OCI-M2 (cell line): ENCODE results near the gene URB2.
"Not testable (repeated sequence)": the region's sequence is repeated elsewhere in the genome, so short reads cannot be mapped to it uniquely, and the experiment has no call there.

ENCODE experiments used
- DNase-seq: peaks from one replicate; lab custom pipeline; 2025; ENCODE audit not compliant: unreplicated experiment; lab: John Stamatoyannopoulos, UW

URB2 gene

GRCh38 chr1:229690662-229691061 is 64.6 kb downstream of the URB2 start:
- DNase-seq: no peak

- DNase-seq: no peak
Observed at GRCh38 chr1:229691362-229691761, 65.3 kb downstream of the URB2 start.

- no peak for DNase-seq
Observed at GRCh38 chr1:229693129-229693900, 67.3 kb downstream of the URB2 start.

- DNase-seq: no peak
Observed at GRCh38 chr1:229694053-229694693, 68.1 kb downstream of the URB2 start.

- DNase-seq: no peak
Observed at GRCh38 chr1:229696385-229696784, 70.3 kb downstream of the URB2 start.

- DNase-seq: no peak
Observed at GRCh38 chr1:229699613-229700267, 73.7 kb downstream of the URB2 start.

GRCh38 chr1:229704157-229704556 is 78.1 kb downstream of the URB2 start:
- no peak for DNase-seq

- DNase-seq: not testable (repeated sequence)
Observed at GRCh38 chr1:229705152-229705551, 79.1 kb downstream of the URB2 start.

- DNase-seq: not testable (repeated sequence)
Observed at GRCh38 chr1:229707127-229707526, 81.1 kb downstream of the URB2 start.

- no peak for DNase-seq
Observed at GRCh38 chr1:229709500-229710013, 83.5 kb downstream of the URB2 start.
